IMR-90 (cell line): ENCODE measurements around the gene ZBED1. TPM values are rescaled to one million over a fixed set of nuclear protein-coding genes. Genes with fewer than 3 reads are reported as not detected.

Experiments used
- ATAC-seq: fragments of 200-7000 bp; cut with Tn5 transposase; 2 replicates; pipeline ENCODE4 v1.9.1; 2020; ENCODE audit warnings: low read depth, mild to moderate bottlenecking, moderate library complexity
- BruUV-seq: library from RNA; stranded (reverse); fragments of 400-500 nt; replicated peaks from 2 replicates; lab custom pipeline; 2021; lab: Mats Ljungman, UMichigan
- CTCF ChIA-PET: fragments of 300-600 bp; formaldehyde crosslinking; extraction: SDS; loops from one replicate; lab custom pipeline; 2021; ENCODE audit warnings: antibody characterized with exemption; lab: Yijun Ruan, JAX
- POLR2A ChIA-PET: fragments of 300-600 bp; sonication (Branson Sonifier 250); formaldehyde crosslinking; loops from one replicate; lab custom pipeline; 2022; ENCODE audit warnings: antibody characterized with exemption; ENCODE audit not compliant: unreplicated experiment; lab: Charles Lee
- DNase-seq: peaks from one replicate; pipeline ENCODE4 v3.0.0; 2013
- H2AFZ ChIP-seq: replicated peaks from 2 replicates; pipeline ENCODE3; 2013; ENCODE audit warnings: low read length, mild to moderate bottlenecking; ENCODE audit not compliant: poor library complexity
- H2AK5ac ChIP-seq: 2 replicates; pipeline ENCODE4 v1.6.1; 2013; ENCODE audit warnings: low read depth, low read length, inconsistent platforms
- H2AK9ac ChIP-seq: replicated peaks from 2 replicates; pipeline ENCODE3; 2013; ENCODE audit warnings: mild to moderate bottlenecking, low read depth, low read length, moderate library complexity; ENCODE audit not compliant: poor library complexity
- H2BK120ac ChIP-seq: 2 replicates; pipeline ENCODE4 v1.6.1; 2013; ENCODE audit warnings: low read depth, low read length, inconsistent platforms
- H2BK15ac ChIP-seq: 3 replicates; pipeline ENCODE4 v1.6.1; 2013; ENCODE audit warnings: low read depth, low read length, inconsistent platforms
- H2BK20ac ChIP-seq: 2 replicates; pipeline ENCODE4 v1.6.1; 2013; ENCODE audit warnings: low read depth, mild to moderate bottlenecking, inconsistent platforms, low read length, moderate library complexity
- H2BK5ac ChIP-seq: 2 replicates; pipeline ENCODE4 v1.6.1; 2013; ENCODE audit warnings: mild to moderate bottlenecking, low read depth, low read length, inconsistent platforms; ENCODE audit not compliant: poor library complexity, severe bottlenecking
- H3K14ac ChIP-seq: replicated peaks from 2 replicates; pipeline ENCODE4 v1.6.1; 2013; ENCODE audit warnings: low read depth, low read length, inconsistent platforms
- H3K18ac ChIP-seq: 2 replicates; pipeline ENCODE4 v1.6.1; 2013; ENCODE audit warnings: low read depth, low read length, control low read depth
- H3K23ac ChIP-seq: 2 replicates; pipeline ENCODE4 v1.6.1; 2013; ENCODE audit warnings: low read depth, low read length, inconsistent platforms
- H3K27ac ChIP-seq: 2 replicates; pipeline ENCODE4 v1.5.1; 2013; ENCODE audit warnings: mild to moderate bottlenecking, control low read depth, low read length; ENCODE audit not compliant: insufficient read depth
- H3K27me3 ChIP-seq: 2 replicates; pipeline ENCODE4 v1.6.1; 2013; ENCODE audit warnings: low read length; ENCODE audit not compliant: control insufficient read depth, insufficient read depth
- H3K36me3 ChIP-seq: 2 replicates; pipeline ENCODE4 v1.6.1; 2013; ENCODE audit warnings: low read length, mixed read lengths; ENCODE audit not compliant: control insufficient read depth, insufficient read depth
- H3K4ac ChIP-seq: 2 replicates; pipeline ENCODE4 v1.6.1; 2013; ENCODE audit warnings: low read depth, low read length, inconsistent platforms
- H3K4me1 ChIP-seq: 2 replicates; pipeline ENCODE4 v1.6.1; 2013; ENCODE audit warnings: low read length, mixed read lengths; ENCODE audit not compliant: control insufficient read depth, insufficient read depth
- H3K4me2 ChIP-seq: 2 replicates; pipeline ENCODE4 v1.6.1; 2013; ENCODE audit warnings: low read depth, mild to moderate bottlenecking, control low read depth, low read length, moderate library complexity
- H3K4me3 ChIP-seq: 2 replicates; pipeline ENCODE4 v1.5.1; 2013; ENCODE audit warnings: low read depth, mild to moderate bottlenecking, control low read depth, low read length, moderate library complexity; ENCODE audit not compliant: insufficient read depth
- H3K56ac ChIP-seq: 2 replicates; pipeline ENCODE4 v1.6.1; 2013; ENCODE audit warnings: low read length, inconsistent platforms; ENCODE audit not compliant: insufficient read depth; ENCODE audit errors: extremely low read depth
- H3K79me1 ChIP-seq, 2 experiments: 2 replicates each; pipeline ENCODE4 v1.6.1; 2013; ENCODE audit warnings: low read length in 2 of 2, inconsistent platforms in 1 of 2, low read depth in 1 of 2
- H3K9ac ChIP-seq: 2 replicates; pipeline ENCODE4 v1.6.1; 2013; ENCODE audit warnings: low read depth, low read length, control low read depth
- H3K9me1 ChIP-seq: 2 replicates; pipeline ENCODE4 v1.6.1; 2013; ENCODE audit warnings: low read length, inconsistent platforms; ENCODE audit not compliant: insufficient read depth
- H3K9me3 ChIP-seq: 2 replicates; pipeline ENCODE4 v1.6.1; 2013; ENCODE audit warnings: low read length; ENCODE audit not compliant: control insufficient read depth, insufficient read depth
- H4K20me1 ChIP-seq: 2 replicates; pipeline ENCODE4 v1.6.1; 2013; ENCODE audit warnings: low read length, inconsistent platforms; ENCODE audit not compliant: insufficient read depth
- H4K5ac ChIP-seq: 2 replicates; pipeline ENCODE4 v1.6.1; 2013; ENCODE audit warnings: mild to moderate bottlenecking, low read depth, low read length, control low read depth
- H4K8ac ChIP-seq, 2 experiments: 2 replicates each; pipeline ENCODE4 v1.6.1; 2013; ENCODE audit warnings: low read depth in 2 of 2, low read length in 2 of 2, control low read depth in 1 of 2, inconsistent platforms in 1 of 2
- H4K91ac ChIP-seq: 2 replicates; pipeline ENCODE4 v1.6.1; 2013; ENCODE audit warnings: low read depth, low read length, inconsistent platforms; ENCODE audit not compliant: insufficient read depth
- BHLHE40 ChIP-seq: fragments of 150-350 bp; IDR thresholded peaks from 2 replicates; pipeline ENCODE4 v1.6.1; 2016; ENCODE audit warnings: mild to moderate bottlenecking, low read depth, low read length
- CEBPB ChIP-seq: IDR thresholded peaks from 2 replicates; pipeline ENCODE4 v1.6.1; 2012; ENCODE audit warnings: low read depth, low read length, improper control_type of control experiment
- CHD1 ChIP-seq: IDR thresholded peaks from 2 replicates; pipeline ENCODE4 v1.6.1; 2012; ENCODE audit warnings: low read depth, low read length, improper control_type of control experiment
- CTCF ChIP-seq: conservative IDR thresholded peaks from 2 replicates; pipeline ENCODE4 v1.5.1; 2012; ENCODE audit warnings: mild to moderate bottlenecking, low read depth, low read length, improper control_type of control experiment
- FOS ChIP-seq: fragments of 150-350 bp; IDR thresholded peaks from 2 replicates; pipeline ENCODE4 v1.6.1; 2016; ENCODE audit warnings: low read depth, low read length
- MAFK ChIP-seq: IDR thresholded peaks from 2 replicates; pipeline ENCODE4 v1.6.1; 2012; ENCODE audit warnings: low read depth, low read length, improper control_type of control experiment
- MAZ ChIP-seq: IDR thresholded peaks from 2 replicates; pipeline ENCODE4 v1.6.1; 2012; ENCODE audit warnings: low read depth, mild to moderate bottlenecking, low read length, improper control_type of control experiment, moderate library complexity, borderline replicate concordance
- MXI1 ChIP-seq: IDR thresholded peaks from 2 replicates; pipeline ENCODE4 v1.6.1; 2012; ENCODE audit warnings: low read depth, mild to moderate bottlenecking, low read length, moderate library complexity, borderline replicate concordance
- NFE2L2 ChIP-seq: fragments of 150-350 bp; IDR thresholded peaks from 2 replicates; pipeline ENCODE4 v1.6.1; 2016; ENCODE audit warnings: low read depth, mild to moderate bottlenecking, low read length
- POLR2A ChIP-seq: IDR thresholded peaks from 2 replicates; pipeline ENCODE4 v1.6.1; 2012; ENCODE audit warnings: mild to moderate bottlenecking, low read depth, low read length
- RAD21 ChIP-seq: IDR thresholded peaks from 2 replicates; pipeline ENCODE4 v1.6.1; 2012; ENCODE audit warnings: low read length, improper control_type of control experiment
- RCOR1 ChIP-seq: IDR thresholded peaks from 2 replicates; pipeline ENCODE4 v1.6.1; 2012; ENCODE audit warnings: mild to moderate bottlenecking, low read length, improper control_type of control experiment; ENCODE audit not compliant: insufficient replicate concordance
- RFX5 ChIP-seq: IDR thresholded peaks from 2 replicates; pipeline ENCODE4 v1.8.0; 2012; ENCODE audit warnings: low read depth, mild to moderate bottlenecking, low read length, moderate library complexity
- SMC3 ChIP-seq: fragments of 150-350 bp; IDR thresholded peaks from 2 replicates; pipeline ENCODE4 v1.6.1; 2016; ENCODE audit warnings: low read depth, mild to moderate bottlenecking, antibody characterized with exemption, low read length, moderate library complexity
- USF2 ChIP-seq: fragments of 150-350 bp; IDR thresholded peaks from 2 replicates; pipeline ENCODE4 v1.6.1; 2017; ENCODE audit warnings: mild to moderate bottlenecking, antibody characterized with exemption, low read length, low read depth
- WGBS, 2 experiments: methylation state at CpG; one replicate each; pipeline versions ENCODE4 v1.1.5 to v1.1.7; 2013; ENCODE audit warnings: missing lambda C conversion rate in 2 of 2; ENCODE audit not compliant: insufficient read length in 1 of 2; ENCODE audit errors: extremely low coverage in 2 of 2; 5-methylcytosine and 5-hydroxymethylcytosine counted together
- dilution Hi-C: fragments of 300-500 bp; cut with HindIII; formaldehyde crosslinking; loops from one replicate; pipeline ENCODE4 v1.14.3; 2018; ENCODE audit warnings: low sequenced_read_pairs; ENCODE audit not compliant: unreplicated experiment
- in situ Hi-C: fragments of 300-500 bp; cut with MboI; formaldehyde crosslinking; loops from 3 replicates; pipeline ENCODE4 v1.14.3; 2019; ENCODE audit warnings: low sequenced_read_pairs, inconsistent platforms, mixed read lengths
- intact Hi-C: fragments of 100-400 bp; cut with micrococcal nuclease; formaldehyde crosslinking; loops from 2 replicates; pipeline ENCODE4 v1.10.0; 2022
- polyA plus RNA-seq, 3 experiments: library from polyadenylated mRNA; depleted of rRNA; stranded (reverse); fragments of >200 nt; gene quantifications; 2 replicates each; pipeline ENCODE4 v1.2.3, GENCODE V29; 2012; ENCODE audit warnings: low replicate concordance in 1 of 3
- total RNA-seq: library from RNA; depleted of rRNA; stranded (reverse); fragments of >200 nt; gene quantifications from 2 replicates; pipeline ENCODE4 v1.2.3, GENCODE V29; 2012
- TF ChIP-seq, protein P1 (sequence below): fragments of 150-350 bp; IDR thresholded peaks from 2 replicates; pipeline ENCODE4 v1.6.1; 2016; ENCODE audit warnings: low read depth, mild to moderate bottlenecking, low read length, moderate library complexity, borderline replicate concordance

ZBED1 gene
- total and polyA plus RNA-seq, 2 of the 4 experiments (the other 2 are of a cell fraction), result 13.1 to 21.5 TPM

- Histone ChIP-seq H3K27ac (no peak overlapping the region), H3K79me1 (peaks cover 36 to 42% of the 10 kb centered on the region in 2 experiments), H3K4ac (no peak overlapping the region), H2AFZ (no peak overlapping the region), H3K9ac (no peak overlapping the region), H2AK9ac (no peak overlapping the region), H3K56ac (no peak overlapping the region), H2BK120ac (no peak overlapping the region), H3K23ac (no peak overlapping the region), H4K91ac (no peak overlapping the region), H3K9me3 (no peaks in the 10 kb centered on the region), H3K18ac (no peak overlapping the region), H2BK5ac (no peak overlapping the region), H4K8ac (no peak overlapping the region), H2BK15ac (no peak overlapping the region), H4K5ac (no peak overlapping the region), H3K36me3 (peaks cover 15% of the 10 kb centered on the region), H3K14ac (no peak overlapping the region), H3K9me1 (peaks cover 9% of the 10 kb centered on the region; the same call in 1 of the 2 replicates), H2BK20ac (no peak overlapping the region), H4K20me1 (peaks cover 18% of the 10 kb centered on the region), H3K4me3 (no peak overlapping the region), H3K27me3 (no peaks in the 10 kb centered on the region), H3K4me1 (no peaks in the 10 kb centered on the region), H3K4me2 (no peak overlapping the region), H2AK5ac (no peak overlapping the region)
- DNase-seq, result no peak
- ChIA-PET CTCF (no interaction called here), POLR2A (no interaction called here)
- in situ Hi-C loops (no loop called here), intact Hi-C loops (no loop called here), dilution Hi-C loops (no loop called here)
- BruUV-seq, result no TSS peak
- TF ChIP-seq FOS (no peak), SMC3 (no peak), CEBPB (no peak), BHLHE40 (no peak), POLR2A (no peak), CTCF (no peak), MXI1 (no peak), CHD1 (no peak), MAFK (no peak), RAD21 (no peak), RCOR1 (no peak), MAZ (no peak), USF2 (no peak), RFX5 (no peak), NFE2L2 (no peak)
- TF ChIP-seq, protein P1, sequence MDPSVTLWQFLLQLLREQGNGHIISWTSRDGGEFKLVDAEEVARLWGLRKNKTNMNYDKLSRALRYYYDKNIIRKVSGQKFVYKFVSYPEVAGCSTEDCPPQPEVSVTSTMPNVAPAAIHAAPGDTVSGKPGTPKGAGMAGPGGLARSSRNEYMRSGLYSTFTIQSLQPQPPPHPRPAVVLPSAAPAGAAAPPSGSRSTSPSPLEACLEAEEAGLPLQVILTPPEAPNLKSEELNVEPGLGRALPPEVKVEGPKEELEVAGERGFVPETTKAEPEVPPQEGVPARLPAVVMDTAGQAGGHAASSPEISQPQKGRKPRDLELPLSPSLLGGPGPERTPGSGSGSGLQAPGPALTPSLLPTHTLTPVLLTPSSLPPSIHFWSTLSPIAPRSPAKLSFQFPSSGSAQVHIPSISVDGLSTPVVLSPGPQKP, result no peak
- WGBS, 2 experiments, result no CpG with 5 or more reads among the region's 7 CpGs
- no peak for ATAC-seq
Measured at GRCh38 chrX:2442694-2443093, 58.1 kb downstream of the ZBED1 start.
